D341Med (cell line): ENCODE data around the gene MRGPRE.
"Not testable (repeated sequence)": the region's sequence is repeated elsewhere in the genome, so short reads cannot be mapped to it uniquely, and the experiment has no call there.

ENCODE experiments used
- DNase-seq: peaks from one replicate; pipeline ENCODE4 v3.0.0; 2012; ENCODE audit warnings: low spot score

MRGPRE gene, protein sequence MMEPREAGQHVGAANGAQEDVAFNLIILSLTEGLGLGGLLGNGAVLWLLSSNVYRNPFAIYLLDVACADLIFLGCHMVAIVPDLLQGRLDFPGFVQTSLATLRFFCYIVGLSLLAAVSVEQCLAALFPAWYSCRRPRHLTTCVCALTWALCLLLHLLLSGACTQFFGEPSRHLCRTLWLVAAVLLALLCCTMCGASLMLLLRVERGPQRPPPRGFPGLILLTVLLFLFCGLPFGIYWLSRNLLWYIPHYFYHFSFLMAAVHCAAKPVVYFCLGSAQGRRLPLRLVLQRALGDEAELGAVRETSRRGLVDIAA

DNA sequence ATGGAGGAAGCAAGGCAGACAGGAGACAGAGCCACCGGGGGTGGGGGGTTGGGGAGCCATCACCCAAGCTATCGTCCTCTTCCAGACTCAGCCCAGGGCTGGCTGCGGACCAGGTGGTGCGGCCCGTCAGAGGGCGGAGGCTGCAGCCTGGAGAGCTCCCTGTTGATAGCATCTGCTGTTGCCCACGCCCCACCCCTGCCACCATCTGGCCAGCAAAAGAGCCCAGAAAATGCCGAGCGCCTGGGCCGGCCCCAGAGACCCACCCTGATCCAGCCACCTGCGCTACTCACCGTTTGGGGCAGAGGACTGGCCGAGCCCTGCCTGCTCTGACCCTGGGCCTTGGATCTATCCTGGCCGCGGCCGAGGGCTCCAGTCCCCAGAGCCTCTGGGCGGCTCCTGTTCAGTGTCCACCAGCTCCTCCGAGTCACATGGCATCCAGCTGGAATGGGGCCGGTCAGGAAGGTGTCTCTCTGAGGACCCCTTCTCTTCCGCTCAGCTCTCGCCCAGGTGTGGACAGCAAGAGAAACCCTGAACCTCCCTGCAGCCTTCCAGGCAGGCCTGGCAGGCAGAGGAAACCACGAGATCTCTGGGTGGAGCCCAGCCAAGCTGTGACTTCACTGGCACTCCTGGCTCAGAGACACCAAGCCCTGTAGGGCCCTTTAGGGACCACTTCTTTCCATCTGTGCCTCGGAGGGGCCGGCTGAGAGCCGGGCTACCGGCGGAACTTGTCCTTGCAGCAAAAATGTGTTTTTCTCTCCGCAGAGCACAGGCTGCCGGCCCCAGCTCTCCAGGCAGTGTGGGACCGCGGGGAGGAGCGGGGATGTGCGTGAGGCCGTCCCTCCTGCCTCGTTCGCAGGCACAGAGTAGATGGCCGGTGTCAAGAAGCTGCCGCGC, at the start of gene MRGPRE:
Gene MRGPRE, minus strand, starts transcription at position 567 of the 894 bp plus-strand sequence. CDS start 3,618 bp downstream, outside the sequence.
- peak; percentile 66 for DNase-seq

DNA sequence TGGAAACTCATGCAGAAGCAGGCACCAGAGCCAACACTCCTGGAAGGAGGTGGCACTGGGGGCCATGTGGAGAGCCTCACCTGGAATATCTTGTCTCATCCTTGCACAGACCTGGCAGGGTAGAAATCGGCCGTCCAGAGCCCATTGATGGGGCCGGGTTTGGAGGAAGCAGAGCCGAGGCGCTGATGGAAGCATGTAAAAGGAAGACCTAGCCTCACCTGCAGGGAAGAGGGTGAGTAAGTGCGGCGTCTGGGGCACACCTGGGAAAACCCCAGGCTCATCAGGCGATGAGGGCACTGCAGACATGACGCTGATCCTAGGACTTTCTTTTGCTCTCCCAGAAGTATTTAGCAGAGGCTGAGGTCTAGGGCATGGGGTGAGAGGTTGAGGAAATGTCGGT, 48.9 kb upstream of the MRGPRE start:
- DNase-seq: not testable (repeated sequence)

DNA sequence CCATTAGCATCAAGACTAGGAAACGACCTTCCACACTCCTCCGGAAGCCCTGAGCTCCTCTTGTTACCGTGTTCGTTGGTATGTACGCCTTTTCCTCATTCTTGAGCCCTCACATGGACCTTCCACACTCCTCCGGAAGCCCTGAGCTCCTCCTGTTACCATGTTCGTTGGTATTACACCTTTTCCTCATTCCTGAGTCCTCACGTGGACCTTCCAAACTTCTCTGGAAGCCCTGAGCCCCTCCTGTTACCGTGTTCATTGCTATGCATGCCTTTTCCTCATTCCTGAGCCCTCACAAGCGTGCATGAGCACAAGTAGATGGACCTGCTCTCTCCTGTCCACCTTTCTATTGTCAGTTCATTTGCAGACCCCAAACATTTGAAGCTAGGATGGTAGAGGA, 48.4 kb upstream of the MRGPRE start:
- not testable (repeated sequence) for DNase-seq

GRCh38 chr11:3278922-3279321, 46.7 kb upstream of the MRGPRE start:
- DNase-seq: not testable (repeated sequence)

DNA sequence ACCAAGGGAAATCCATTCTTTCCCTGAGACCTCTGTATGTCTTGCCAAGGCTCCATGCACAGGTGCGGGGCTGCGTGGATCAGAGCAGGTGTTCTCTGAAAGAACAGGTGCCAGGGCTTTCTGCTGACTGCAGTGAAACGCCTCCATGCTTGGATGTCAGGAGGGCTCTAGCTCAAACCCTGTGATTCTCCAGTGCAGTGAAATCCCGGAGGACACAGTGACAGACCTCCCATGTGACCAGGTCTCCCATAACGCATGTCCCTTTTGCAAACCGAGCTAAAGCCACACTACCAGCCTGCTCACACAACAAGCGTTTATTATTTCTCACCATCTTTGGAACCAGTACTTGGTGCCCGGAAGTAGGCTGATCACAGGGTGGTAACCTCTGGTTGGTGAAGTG, 41.4 kb upstream of the MRGPRE start:
- DNase-seq: not testable (repeated sequence)

DNA sequence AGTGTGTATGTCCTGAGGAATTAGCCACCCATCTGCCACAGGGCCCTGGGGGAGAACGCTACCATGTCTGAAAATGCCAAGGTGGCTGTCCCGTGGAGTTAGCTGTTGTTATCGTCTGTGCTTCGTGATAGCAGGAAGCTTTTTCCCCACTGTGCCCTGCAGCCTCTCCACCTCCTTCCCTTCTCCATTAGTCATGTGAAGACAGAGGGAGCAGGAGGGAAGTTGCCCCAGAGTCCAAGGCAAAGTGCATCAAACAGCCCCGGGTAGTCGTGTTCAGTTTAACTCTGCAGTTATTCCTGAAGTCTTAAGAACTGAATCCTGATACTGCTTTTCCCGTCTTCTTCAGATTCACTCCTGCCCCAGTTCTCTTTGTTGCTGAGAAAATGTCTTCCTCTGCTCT, 30.3 kb upstream of the MRGPRE start:
- not testable (repeated sequence) for DNase-seq

DNA sequence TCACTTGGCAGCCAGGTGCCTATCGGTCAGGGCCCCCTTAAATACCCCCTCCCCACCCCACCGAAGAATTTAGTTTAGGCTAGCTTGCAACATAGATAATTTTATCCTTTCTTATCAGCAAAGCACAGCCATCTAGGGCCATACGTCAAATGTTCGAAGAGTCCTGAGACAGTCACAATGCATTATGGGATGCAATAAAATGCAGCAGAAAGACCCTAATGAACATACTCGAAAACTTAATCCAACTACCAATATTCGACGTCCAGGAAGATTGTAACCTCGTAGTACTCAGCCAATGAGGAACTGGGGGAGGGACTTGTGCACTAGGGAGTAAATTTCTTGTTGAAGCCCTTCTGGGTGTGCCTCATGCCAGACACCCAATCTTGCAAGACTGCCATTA, 29.6 kb upstream of the MRGPRE start:
- DNase-seq: not testable (repeated sequence)

DNA sequence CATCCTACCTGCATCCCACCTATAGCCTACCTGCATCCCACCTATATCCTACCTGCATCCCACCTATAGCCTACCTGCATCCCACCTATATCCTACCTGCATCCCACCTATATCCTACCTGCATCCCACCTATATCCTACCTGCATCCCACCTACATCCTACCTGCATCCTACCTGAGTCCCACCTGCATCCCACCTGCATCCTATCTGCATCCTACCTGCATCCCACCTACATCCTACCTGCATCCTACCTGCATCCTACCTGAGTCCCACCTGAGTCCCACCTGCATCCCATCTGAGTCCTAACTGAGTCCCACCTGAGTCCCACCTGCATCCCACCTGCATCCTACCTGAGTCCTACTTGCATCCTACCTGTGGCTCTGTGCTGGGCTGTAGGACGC, 25.3 kb upstream of the MRGPRE start:
- not testable (repeated sequence) for DNase-seq

- not testable (repeated sequence) for DNase-seq
These were observed 23.0 kb upstream of the MRGPRE start for GRCh38 chr11:3255241-3255640.

DNA sequence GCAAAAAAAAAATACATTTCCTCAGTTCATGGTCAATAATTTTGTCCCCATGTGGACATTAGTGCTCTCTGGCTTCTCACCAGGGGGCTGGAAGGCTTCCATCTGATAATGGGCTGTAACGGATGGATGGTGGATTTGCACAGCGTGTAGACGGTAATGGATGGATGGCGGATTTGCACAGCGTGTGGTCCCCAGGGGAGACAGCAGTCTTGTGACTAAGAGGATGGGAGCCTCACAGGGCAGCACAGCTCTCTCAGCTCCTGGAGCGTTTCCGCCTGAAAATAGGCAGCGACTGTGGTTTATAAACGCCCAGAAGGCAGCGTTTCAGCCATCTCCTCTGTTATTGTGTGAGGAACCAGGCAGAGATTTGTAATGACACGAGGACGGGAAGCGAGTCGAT, 22.6 kb upstream of the MRGPRE start:
- not testable (repeated sequence) for DNase-seq

- DNase-seq: no peak
These were observed 12.9 kb upstream of the MRGPRE start for GRCh38 chr11:3245071-3245470.

GRCh38 chr11:3243880-3244279, 11.7 kb upstream of the MRGPRE start:
- no peak for DNase-seq

- DNase-seq: no peak
These were observed 4.9 kb upstream of the MRGPRE start for GRCh38 chr11:3237119-3237518.

- no peak for DNase-seq
These were observed 2.6 kb upstream of the MRGPRE start for GRCh38 chr11:3234846-3235245.

GRCh38 chr11:3232956-3233355, 739 bp upstream of the MRGPRE start:
- peak; percentile 18 for DNase-seq

GRCh38 chr11:3231550-3231850, 717 bp downstream of the MRGPRE start:
- DNase-seq: no peak

- DNase-seq: no peak
These were observed 1.3 kb downstream of the MRGPRE start for GRCh38 chr11:3230636-3231549.

DNA sequence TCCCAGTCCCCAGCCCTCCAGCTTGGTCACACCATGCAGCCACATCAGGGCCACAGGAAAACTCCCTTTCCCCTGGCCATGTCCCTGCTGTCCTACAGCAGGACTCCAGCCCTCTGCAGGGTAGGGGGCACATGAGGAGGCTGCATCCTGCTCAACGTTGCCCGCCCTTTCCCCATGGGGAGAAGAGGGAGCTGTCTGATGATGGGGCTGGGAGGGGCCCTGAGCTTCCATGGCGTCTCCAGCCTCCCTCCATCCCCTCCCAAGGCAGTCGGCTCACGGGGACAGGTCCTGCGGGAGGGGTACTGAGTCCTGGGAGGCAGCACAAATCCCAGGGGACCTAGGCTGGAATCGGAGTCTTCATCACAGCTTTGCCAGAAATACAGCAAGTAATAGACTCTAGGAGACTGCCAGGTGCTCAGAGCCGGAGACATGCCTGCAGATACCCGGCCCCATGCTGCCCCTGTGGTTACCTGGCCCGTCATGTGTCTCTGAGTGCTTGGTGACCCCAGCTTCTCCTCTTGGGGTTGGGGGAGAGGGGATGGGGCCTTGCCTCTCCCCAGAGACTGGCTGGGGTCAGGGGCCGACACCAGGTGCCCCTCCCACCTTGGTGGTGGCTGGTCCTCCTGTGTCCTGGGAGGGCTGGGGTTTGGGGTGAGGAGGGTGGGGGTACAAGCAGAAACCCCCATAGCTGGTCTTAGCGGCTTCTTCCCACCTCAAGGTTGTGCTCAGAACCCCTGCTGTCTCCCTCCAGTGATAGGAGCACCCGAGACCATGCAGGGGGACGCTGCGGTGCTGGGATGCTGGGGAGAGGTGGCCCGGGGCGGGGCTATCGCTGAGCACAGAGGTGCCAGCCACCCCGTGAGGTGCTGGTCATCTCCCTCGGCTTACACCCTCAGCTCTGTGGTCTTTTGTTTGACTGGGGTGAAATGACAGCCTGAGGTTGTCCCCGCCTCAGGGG, 2.3 kb downstream of the MRGPRE start:
- DNase-seq: peak; percentile 22

DNA sequence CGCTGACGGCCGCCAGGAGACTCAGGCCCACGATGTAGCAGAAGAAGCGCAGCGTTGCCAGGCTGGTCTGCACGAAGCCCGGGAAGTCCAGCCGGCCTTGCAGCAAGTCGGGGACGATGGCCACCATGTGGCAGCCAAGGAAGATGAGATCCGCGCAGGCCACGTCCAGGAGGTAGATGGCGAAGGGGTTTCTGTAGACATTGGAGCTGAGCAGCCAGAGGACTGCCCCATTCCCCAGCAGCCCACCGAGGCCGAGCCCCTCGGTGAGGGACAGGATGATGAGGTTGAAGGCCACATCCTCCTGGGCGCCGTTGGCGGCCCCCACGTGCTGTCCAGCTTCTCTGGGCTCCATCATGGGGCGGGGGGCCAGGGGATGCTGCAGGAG, 3.8 kb downstream of the MRGPRE start:
- DNase-seq: no peak

GRCh38 chr11:3227568-3228444, 4.4 kb downstream of the MRGPRE start:
- DNase-seq: peak; percentile 17
